ENCODE results near the gene SIN3A.

The SIN3A gene

GRCh38 chr15:75371901-75372688 is 79.4 kb downstream of the SIN3A start:
- Mint-ChIP-seq H3K27ac (no peak overlapping the region), H3K27me3 (no peaks in the 10 kb centered on the region), H3K4me1 (ENCODE audit: low read depth) (peaks cover 23% of the 10 kb centered on the region), H3K36me3 (ENCODE audit: low read depth) (peaks cover 63% of the 10 kb centered on the region), H3K4me3 (no peak overlapping the region), H3K9me3 (no peaks in the 10 kb centered on the region)

- no peak overlapping the region for H3K27ac Mint-ChIP-seq
- H3K9me3 Mint-ChIP-seq: no peaks in the 10 kb centered on the region
- no peaks in the 10 kb centered on the region for H3K27me3 Mint-ChIP-seq
- H3K4me3 Mint-ChIP-seq: no peak overlapping the region
- peaks cover 29% of the 10 kb centered on the region for H3K4me1 Mint-ChIP-seq (ENCODE audit: low read depth)
- H3K36me3 Mint-ChIP-seq (ENCODE audit: low read depth): peaks cover 60% of the 10 kb centered on the region
Observed at GRCh38 chr15:75371486-75371885, 80.0 kb downstream of the SIN3A start.

GRCh38 chr15:75369897-75370581 is 81.5 kb downstream of the SIN3A start:
- Mint-ChIP-seq H3K9me3 (no peaks in the 10 kb centered on the region), H3K36me3 (ENCODE audit: low read depth) (peaks cover 52% of the 10 kb centered on the region), H3K4me3 (peak overlapping the region; percentile 92), H3K27ac (peak overlapping the region; percentile 93), H3K4me1 (ENCODE audit: low read depth) (peaks cover 29% of the 10 kb centered on the region), H3K27me3 (no peaks in the 10 kb centered on the region)

- no peaks in the 10 kb centered on the region for H3K9me3 Mint-ChIP-seq
- H3K36me3 Mint-ChIP-seq (ENCODE audit: low read depth): peaks cover 45% of the 10 kb centered on the region
- peaks cover 29% of the 10 kb centered on the region for H3K4me1 Mint-ChIP-seq (ENCODE audit: low read depth)
- peak overlapping the region; percentile 93 for H3K27ac Mint-ChIP-seq
- H3K4me3 Mint-ChIP-seq: peak overlapping the region; percentile 92
- no peaks in the 10 kb centered on the region for H3K27me3 Mint-ChIP-seq
Observed at GRCh38 chr15:75368689-75369239, 82.7 kb downstream of the SIN3A start.

GRCh38 chr15:75367913-75368688 is 83.4 kb downstream of the SIN3A start, which contains the start of gene MAN2C1:
TSS of gene MAN2C1 (minus strand) at chr15:75368607. CDS start at chr15:75368583, 24 bp downstream.
- Mint-ChIP-seq H3K9me3 (no peaks in the 10 kb centered on the region), H3K4me3 (peak within 1 kb of the TSS; percentile 92), H3K27ac (peak within 1 kb of the TSS; percentile 93), H3K27me3 (no peaks in the 10 kb centered on the region), H3K4me1 (ENCODE audit: low read depth) (peaks cover 29% of the 10 kb centered on the region), H3K36me3 (ENCODE audit: low read depth) (peaks cover 44% of the 10 kb centered on the region)

GRCh38 chr15:75367406-75367912 is 84.0 kb downstream of the SIN3A start:
- peak overlapping the region; percentile 52 for H3K27ac Mint-ChIP-seq

GRCh38 chr15:75367006-75367405 is 84.5 kb downstream of the SIN3A start:
- Mint-ChIP-seq H3K4me1 (ENCODE audit: low read depth) (peaks cover 29% of the 10 kb centered on the region), H3K27me3 (no peaks in the 10 kb centered on the region), H3K36me3 (ENCODE audit: low read depth) (peaks cover 43% of the 10 kb centered on the region), H3K9me3 (no peaks in the 10 kb centered on the region), H3K27ac (peak overlapping the region; percentile 52), H3K4me3 (peak overlapping the region; percentile 92)

More at GRCh38 chr15:75367406-75367912, 84.0 kb downstream of the SIN3A start:
- Mint-ChIP-seq H3K4me3 (peak overlapping the region; percentile 92), H3K4me1 (ENCODE audit: low read depth) (peaks cover 29% of the 10 kb centered on the region), H3K27me3 (no peaks in the 10 kb centered on the region), H3K9me3 (no peaks in the 10 kb centered on the region), H3K36me3 (ENCODE audit: low read depth) (peaks cover 43% of the 10 kb centered on the region)

- H3K4me1 Mint-ChIP-seq (ENCODE audit: low read depth): peaks cover 29% of the 10 kb centered on the region
- H3K27ac Mint-ChIP-seq: no peak overlapping the region
- H3K4me3 Mint-ChIP-seq: no peak overlapping the region
- H3K36me3 Mint-ChIP-seq (ENCODE audit: low read depth): peaks cover 39% of the 10 kb centered on the region
- H3K9me3 Mint-ChIP-seq: no peaks in the 10 kb centered on the region
- no peaks in the 10 kb centered on the region for H3K27me3 Mint-ChIP-seq
Observed at GRCh38 chr15:75366163-75366562, 85.3 kb downstream of the SIN3A start.

- Mint-ChIP-seq H3K27ac (no peak overlapping the region), H3K36me3 (ENCODE audit: low read depth) (peaks cover 40% of the 10 kb centered on the region)
Observed at GRCh38 chr15:75364881-75365280, 86.6 kb downstream of the SIN3A start.

GRCh38 chr15:75363786-75364185 is 87.7 kb downstream of the SIN3A start:
- peaks cover 30% of the 10 kb centered on the region for H3K36me3 Mint-ChIP-seq (ENCODE audit: low read depth)
- H3K9me3 Mint-ChIP-seq: no peaks in the 10 kb centered on the region
- H3K4me3 Mint-ChIP-seq: no peak overlapping the region
- no peaks in the 10 kb centered on the region for H3K27me3 Mint-ChIP-seq
- H3K27ac Mint-ChIP-seq: no peak overlapping the region
- H3K4me1 Mint-ChIP-seq (ENCODE audit: low read depth): peaks cover 15% of the 10 kb centered on the region

More at GRCh38 chr15:75364881-75365280, 86.6 kb downstream of the SIN3A start:
- H3K27me3 Mint-ChIP-seq: no peaks in the 10 kb centered on the region
- H3K4me3 Mint-ChIP-seq: no peak overlapping the region
- no peaks in the 10 kb centered on the region for H3K9me3 Mint-ChIP-seq
- peaks cover 26% of the 10 kb centered on the region for H3K4me1 Mint-ChIP-seq (ENCODE audit: low read depth)

- Mint-ChIP-seq H3K9me3 (no peaks in the 10 kb centered on the region), H3K27me3 (no peaks in the 10 kb centered on the region), H3K36me3 (ENCODE audit: low read depth) (peaks cover 29% of the 10 kb centered on the region), H3K27ac (no peak overlapping the region), H3K4me1 (ENCODE audit: low read depth) (peaks cover 12% of the 10 kb centered on the region), H3K4me3 (no peak overlapping the region)
Observed at GRCh38 chr15:75362642-75363249, 88.7 kb downstream of the SIN3A start.

- Mint-ChIP-seq H3K36me3 (ENCODE audit: low read depth) (peaks cover 29% of the 10 kb centered on the region), H3K27ac (no peak overlapping the region), H3K4me3 (no peak overlapping the region), H3K9me3 (no peaks in the 10 kb centered on the region), H3K4me1 (ENCODE audit: low read depth) (peaks cover 5% of the 10 kb centered on the region), H3K27me3 (no peaks in the 10 kb centered on the region)
Observed at GRCh38 chr15:75361989-75362641, 89.4 kb downstream of the SIN3A start.

- Mint-ChIP-seq H3K9me3 (no peaks in the 10 kb centered on the region), H3K27me3 (no peaks in the 10 kb centered on the region), H3K4me3 (no peak overlapping the region), H3K27ac (no peak overlapping the region), H3K36me3 (ENCODE audit: low read depth) (peaks cover 29% of the 10 kb centered on the region), H3K4me1 (ENCODE audit: low read depth) (no peaks in the 10 kb centered on the region)
Observed at GRCh38 chr15:75361361-75361988, 90.0 kb downstream of the SIN3A start.
